Left ventricle myocardium inferior (tissue), 1 donor: ENCODE measurements around the gene POLE. TPM values are rescaled to one million over a fixed set of nuclear protein-coding genes. Genes with fewer than 3 reads are reported as not detected.

ENCODE experiments used
- DNase-seq: peaks from one replicate; pipeline ENCODE4 v3.0.0-alpha.2; 2020
- H3K27ac ChIP-seq: fragments of 200-600 bp; replicated peaks from 2 replicates; pipeline ENCODE4 v1.8.0; 2021
- H3K27me3 ChIP-seq: fragments of 200-600 bp; 2 replicates; pipeline ENCODE4 v1.8.0; 2021; ENCODE audit warnings: low read depth
- H3K36me3 ChIP-seq: fragments of 200-600 bp; 2 replicates; pipeline ENCODE4 v1.8.0; 2021
- H3K4me1 ChIP-seq: fragments of 200-600 bp; 2 replicates; pipeline ENCODE4 v1.8.0; 2021
- H3K4me3 ChIP-seq: fragments of 200-600 bp; 2 replicates; pipeline ENCODE4 v1.8.0; 2021; ENCODE audit warnings: mild to moderate bottlenecking, moderate library complexity
- H3K9me3 ChIP-seq: fragments of 200-600 bp; replicated peaks from 2 replicates; pipeline ENCODE4 v1.8.0; 2021
- CTCF ChIP-seq: fragments of 200-600 bp; IDR thresholded peaks from 2 replicates; pipeline ENCODE4 v1.8.0; 2021; ENCODE audit warnings: antibody characterized with exemption, mild to moderate bottlenecking, borderline replicate concordance
- intact Hi-C: fragments of 100-400 bp; cut with micrococcal nuclease; formaldehyde crosslinking; loops from one replicate; pipeline ENCODE4 v1.11.0; 2022
- total RNA-seq: library from RNA; stranded (reverse); fragmentation: NEBNext Ultra II Directional; extraction: Animal tissue kit (Norgen Biotek cat#: 25700); gene quantifications from one replicate; pipeline ENCODE4 v1.2.1, GENCODE V29; 2021
- donor health status: DM: no; HTN: yes; CAD: no; lungs with severe emphysema.

Gene POLE
- total RNA-seq, 1 donor from 2014 or later = 9.0 TPM

- Histone ChIP-seq H3K27ac (no peak overlapping the region), H3K4me1 (peaks cover 9% of the 10 kb centered on the region), H3K36me3 (no peaks in the 10 kb centered on the region), H3K4me3 (no peak overlapping the region), H3K27me3 (peaks cover 46% of the 10 kb centered on the region), H3K9me3 (peaks cover 4% of the 10 kb centered on the region)
- no peak for TF ChIP-seq CTCF
- intact Hi-C loops = no loop called here
- DNase-seq = no peak
These were observed 95.8 kb downstream of the POLE start for GRCh38 chr12:132591107-132591935.

GRCh38 chr12:132588821-132589669 is 98.1 kb downstream of the POLE start:
- Histone ChIP-seq H3K4me1 (peaks cover 7% of the 10 kb centered on the region), H3K9me3 (peaks cover 4% of the 10 kb centered on the region), H3K36me3 (no peaks in the 10 kb centered on the region), H3K4me3 (no peak overlapping the region), H3K27ac (no peak overlapping the region), H3K27me3 (peaks cover 26% of the 10 kb centered on the region)
- DNase-seq = no peak
- intact Hi-C loops = no loop called here
- no peak for TF ChIP-seq CTCF

GRCh38 chr12:132588319-132588718 is 98.8 kb downstream of the POLE start:
- H3K27ac ChIP-seq = no peak overlapping the region
- DNase-seq = no peak
- no peak for TF ChIP-seq CTCF

GRCh38 chr12:132587781-132588180 is 99.4 kb downstream of the POLE start:
- Histone ChIP-seq H3K4me3 (no peak overlapping the region), H3K9me3 (peaks cover 4% of the 10 kb centered on the region), H3K27me3 (peaks cover 15% of the 10 kb centered on the region), H3K4me1 (no peaks in the 10 kb centered on the region), H3K36me3 (no peaks in the 10 kb centered on the region), H3K27ac (no peak overlapping the region)
- intact Hi-C loops = no loop called here
- TF ChIP-seq CTCF = no peak
- DNase-seq = no peak

More at GRCh38 chr12:132588319-132588718, 98.8 kb downstream of the POLE start:
- intact Hi-C loops = no loop called here
- Histone ChIP-seq H3K36me3 (no peaks in the 10 kb centered on the region), H3K4me3 (no peak overlapping the region), H3K27me3 (peaks cover 20% of the 10 kb centered on the region), H3K4me1 (no peaks in the 10 kb centered on the region), H3K9me3 (peaks cover 4% of the 10 kb centered on the region)

- no peak overlapping the region for H3K4me3 ChIP-seq
- peaks cover 4% of the 10 kb centered on the region for H3K9me3 ChIP-seq
- peaks cover 7% of the 10 kb centered on the region for H3K27me3 ChIP-seq
- H3K27ac ChIP-seq = no peak overlapping the region
- no peak for TF ChIP-seq CTCF
- H3K36me3 ChIP-seq = no peaks in the 10 kb centered on the region
- DNase-seq = no peak
- intact Hi-C loops = no loop called here
- peaks cover 4% of the 10 kb centered on the region for H3K4me1 ChIP-seq
These were observed 100.2 kb downstream of the POLE start for GRCh38 chr12:132586929-132587328.
